Brain microvascular endothelial cell (primary cell): ENCODE data around the gene SPPL2B.
A peak's percentile ranks its signal among the peaks of the same experiment; 100 is the strongest.

Experiments used
- DNase-seq: peaks from one replicate; pipeline ENCODE4 v3.0.0-alpha.2; 2020
- H3K27ac ChIP-seq: fragments of 250-450 bp; sonication (Bioruptor Pico); 2 replicates; pipeline ENCODE4 v1.5.1; 2020; ENCODE audit warnings: mild to moderate bottlenecking, moderate library complexity
- H3K27me3 ChIP-seq: fragments of 250-450 bp; sonication (Bioruptor Pico); replicated peaks from 2 replicates; pipeline ENCODE4 v1.5.1; 2020; ENCODE audit warnings: mild to moderate bottlenecking
- H3K36me3 ChIP-seq: fragments of 250-450 bp; sonication (Bioruptor Pico); replicated peaks from 2 replicates; pipeline ENCODE4 v1.5.1; 2020; ENCODE audit warnings: mild to moderate bottlenecking
- H3K4me3 ChIP-seq: 2 replicates; pipeline ENCODE4 v1.5.1; 2011; ENCODE audit warnings: low read depth, mild to moderate bottlenecking, control low read depth, low read length, moderate library complexity
- CTCF ChIP-seq: IDR thresholded peaks from 2 replicates; pipeline ENCODE4 v1.5.1; 2011; ENCODE audit warnings: low read depth, mild to moderate bottlenecking, moderate library complexity, low read length, control low read depth, inconsistent platforms; ENCODE audit errors: missing control alignments
- in situ Hi-C: cut with HindIII; loops from 2 replicates; pipeline ENCODE4 v1.10.0; 2017; ENCODE audit warnings: low sequenced_read_pairs, low pct_ligation_motif_present

Gene SPPL2B

GRCh38 chr19:2380567-2380966 is 52.1 kb downstream of the SPPL2B start:
- no peak for DNase-seq
- in situ Hi-C loops, result no loop called here
- Histone ChIP-seq H3K27me3 (no peaks in the 10 kb centered on the region), H3K36me3 (no peaks in the 10 kb centered on the region), H3K4me3 (no peak overlapping the region), H3K27ac (no peak overlapping the region)
- TF ChIP-seq CTCF, result no peak

- Histone ChIP-seq H3K36me3 (no peaks in the 10 kb centered on the region), H3K27me3 (no peaks in the 10 kb centered on the region), H3K4me3 (no peak overlapping the region), H3K27ac (no peak overlapping the region)
- DNase-seq, result no peak
- TF ChIP-seq CTCF, result no peak
- in situ Hi-C loops, result no loop called here
These were observed 52.8 kb downstream of the SPPL2B start for GRCh38 chr19:2381148-2381820.

- no peak for TF ChIP-seq CTCF
These were observed 54.2 kb downstream of the SPPL2B start for GRCh38 chr19:2382530-2383222.

GRCh38 chr19:2385053-2385721 is 56.7 kb downstream of the SPPL2B start:
- no peak for TF ChIP-seq CTCF
- peak overlapping the region; percentile 17 for H3K4me3 ChIP-seq
- in situ Hi-C loops, result no loop called here

More at GRCh38 chr19:2382530-2383222, 54.2 kb downstream of the SPPL2B start:
- no peaks in the 10 kb centered on the region for H3K36me3 ChIP-seq
- H3K4me3 ChIP-seq, result no peak overlapping the region
- in situ Hi-C loops, result no loop called here
- no peaks in the 10 kb centered on the region for H3K27me3 ChIP-seq
- no peak overlapping the region for H3K27ac ChIP-seq
- no peak for DNase-seq

GRCh38 chr19:2387367-2388288 is 59.1 kb downstream of the SPPL2B start:
- in situ Hi-C loops, result no loop called here
- Histone ChIP-seq H3K27me3 (peaks cover 1% of the 10 kb centered on the region), H3K27ac (no peak overlapping the region), H3K36me3 (no peaks in the 10 kb centered on the region), H3K4me3 (no peak overlapping the region)
- TF ChIP-seq CTCF, result no peak
- DNase-seq, result no peak

More at GRCh38 chr19:2385053-2385721, 56.7 kb downstream of the SPPL2B start:
- DNase-seq, result peak; percentile 59
- Histone ChIP-seq H3K27me3 (peaks cover 1% of the 10 kb centered on the region), H3K36me3 (no peaks in the 10 kb centered on the region), H3K27ac (no peak overlapping the region)
